NB4 (cell line): ENCODE measurements around the gene NDN.
"Not testable (repeated sequence)": the region's sequence is repeated elsewhere in the genome, so short reads cannot be mapped to it uniquely, and the experiment has no call there.

Experiments
- DNase-seq: peaks from one replicate; pipeline ENCODE4 v3.0.0; 2010; ENCODE audit warnings: low read depth
- H3K4me3 ChIP-seq: one replicate; pipeline ENCODE4 v1.5.1; 2011; ENCODE audit warnings: mild to moderate bottlenecking, low read depth, low read length, moderate library complexity
- CTCF ChIP-seq: IDR thresholded peaks from one replicate; pipeline ENCODE4 v1.5.1; 2012; ENCODE audit warnings: low read depth, low read length
- MAX ChIP-seq: IDR thresholded peaks from 2 replicates; pipeline ENCODE4 v1.6.1; 2011; ENCODE audit warnings: low read depth, low read length
- MYC ChIP-seq: IDR thresholded peaks from 2 replicates; pipeline ENCODE4 v1.6.1; 2011; ENCODE audit warnings: low read depth, low read length
- POLR2A ChIP-seq: IDR thresholded peaks from 2 replicates; pipeline ENCODE4 v1.6.1; 2011; ENCODE audit warnings: mild to moderate bottlenecking; ENCODE audit not compliant: insufficient read length; ENCODE audit errors: extremely low read depth

The NDN gene

GRCh38 chr15:23687143-23687470, at the start of gene NDN:
Gene NDN (minus strand): TSS chr15:23687305. CDS start chr15:23687217, 88 bp downstream.
- no peak for TF ChIP-seq MAX
- no peak for TF ChIP-seq POLR2A
- TF ChIP-seq MYC, result no peak
- TF ChIP-seq CTCF, result no peak
- no peak for DNase-seq

GRCh38 chr15:23736033-23736673, 49.0 kb upstream of the NDN start:
- TF ChIP-seq MYC (no peak), CTCF (no peak), MAX (no peak), POLR2A (no peak)
- H3K4me3 ChIP-seq, result no peak overlapping the region
- DNase-seq, result no peak

More at GRCh38 chr15:23687143-23687470, at the start of gene NDN:
- H3K4me3 ChIP-seq, result no peak within 1 kb of the TSS

- no peak for DNase-seq
- TF ChIP-seq MAX (no peak), CTCF (no peak)
- no peak overlapping the region for H3K4me3 ChIP-seq
Observed at GRCh38 chr15:23734862-23735261, 47.8 kb upstream of the NDN start.

GRCh38 chr15:23713874-23714656, 27.0 kb upstream of the NDN start:
- not testable (repeated sequence) for H3K4me3 ChIP-seq

GRCh38 chr15:23708332-23708731, 21.2 kb upstream of the NDN start:
- TF ChIP-seq POLR2A (no peak), CTCF (no peak), MAX (no peak), MYC (no peak)
- no peak for DNase-seq
- H3K4me3 ChIP-seq, result no peak overlapping the region

More at GRCh38 chr15:23713874-23714656, 27.0 kb upstream of the NDN start:
- not testable (repeated sequence) for DNase-seq

GRCh38 chr15:23695282-23695681, 8.2 kb upstream of the NDN start:
- H3K4me3 ChIP-seq, result no peak overlapping the region
- TF ChIP-seq POLR2A (no peak), CTCF (no peak), MAX (no peak), MYC (no peak)

More at GRCh38 chr15:23695282-23695681, 8.2 kb upstream of the NDN start:
- no peak for DNase-seq
